GM12892 (cell line): ENCODE results near the gene SYNE2.

Experiments used
- POLR2A ChIP-seq: IDR thresholded peaks from 2 replicates; pipeline ENCODE4 v1.6.1; 2011; ENCODE audit warnings: low read depth, low read length, control low read depth
- POLR2AphosphoS5 ChIP-seq: IDR thresholded peaks from 2 replicates; pipeline ENCODE4 v1.6.1; 2011; ENCODE audit warnings: low read depth, low read length, control low read depth

DNA sequence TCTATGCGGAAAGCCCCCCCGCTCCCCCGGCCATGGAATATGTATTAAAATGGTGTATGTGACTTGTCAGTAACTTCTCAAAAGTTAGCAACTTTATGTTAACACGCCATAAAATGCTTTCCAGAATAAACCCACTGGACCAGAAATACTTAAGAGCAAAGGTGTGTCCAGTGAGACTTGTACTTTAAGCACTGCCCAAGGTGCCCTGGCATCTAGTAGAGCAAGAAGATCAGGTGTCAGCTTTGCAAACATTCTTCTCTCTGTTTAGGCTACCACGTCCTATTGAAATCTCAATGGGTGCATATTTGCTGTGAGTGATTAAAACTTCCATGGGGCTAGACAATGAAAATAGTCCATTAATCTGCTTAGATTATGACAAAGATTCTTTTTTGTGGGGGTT, 240.1 kb downstream of the SYNE2 start:
- TF ChIP-seq POLR2A = no peak
- TF ChIP-seq POLR2AphosphoS5 = no peak
